ENCODE data around the gene ABR.
A peak's percentile ranks its signal among the peaks of the same experiment; 100 is the strongest.

GRCh38 chr17:1170739-1171138 is 9.0 kb downstream of the ABR start:
- peak; percentile 53 for TF ChIP-seq CTCF (IDR thresholded peaks at IDR 0.05)
- TF ChIP-seq EZH2phosphoT487 (IDR thresholded peaks at IDR 0.05) = no peak
